HG03097 (cell line): Measurements from ENCODE around the gene TRAP1.
"Not testable (repeated sequence)": the region's sequence is repeated elsewhere in the genome, so short reads cannot be mapped to it uniquely, and the experiment has no call there.

Source experiments
- ATAC-seq: cut with Tn5 transposase; IDR thresholded peaks from one replicate; pipeline ENCODE4 v1.9.1; 2021; ENCODE audit not compliant: unreplicated experiment, low FRiP score

The TRAP1 gene

GRCh38 chr16:3674513-3675295, 42.6 kb downstream of the TRAP1 start:
- no peak for ATAC-seq

DNA sequence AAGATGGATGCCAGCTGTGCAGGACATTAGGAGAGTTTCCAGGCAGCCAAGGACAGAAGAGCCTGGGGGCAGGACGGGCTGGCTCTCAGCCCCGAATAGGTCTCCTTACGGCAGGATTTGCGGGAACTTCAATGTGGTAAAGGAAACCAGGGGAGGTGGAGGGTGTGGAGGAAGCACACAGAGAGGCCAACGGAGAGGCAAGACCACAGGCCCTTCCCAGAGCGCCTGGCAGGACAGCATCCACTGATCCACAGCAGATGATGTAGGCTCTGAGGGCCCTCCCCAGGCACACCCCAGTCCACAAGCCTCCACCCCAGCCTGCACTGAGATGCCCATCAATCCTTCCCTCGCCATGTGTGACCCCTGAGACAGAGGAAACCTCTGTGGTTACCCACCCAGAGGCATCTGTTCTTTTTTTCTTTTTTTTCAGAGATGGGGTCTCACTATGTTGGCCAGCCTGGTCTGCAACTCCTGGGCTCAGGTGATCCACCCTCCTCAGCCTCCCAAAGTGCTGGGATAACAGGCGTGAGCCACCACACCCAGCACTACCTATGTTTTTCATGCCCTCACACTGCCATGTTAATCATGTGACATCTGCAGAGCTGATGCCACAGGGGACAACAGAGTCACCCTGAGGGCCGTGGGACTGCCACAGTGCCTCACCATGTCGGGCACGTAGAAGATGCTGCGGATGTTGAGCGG, 43.5 kb downstream of the TRAP1 start:
- no peak for ATAC-seq

DNA sequence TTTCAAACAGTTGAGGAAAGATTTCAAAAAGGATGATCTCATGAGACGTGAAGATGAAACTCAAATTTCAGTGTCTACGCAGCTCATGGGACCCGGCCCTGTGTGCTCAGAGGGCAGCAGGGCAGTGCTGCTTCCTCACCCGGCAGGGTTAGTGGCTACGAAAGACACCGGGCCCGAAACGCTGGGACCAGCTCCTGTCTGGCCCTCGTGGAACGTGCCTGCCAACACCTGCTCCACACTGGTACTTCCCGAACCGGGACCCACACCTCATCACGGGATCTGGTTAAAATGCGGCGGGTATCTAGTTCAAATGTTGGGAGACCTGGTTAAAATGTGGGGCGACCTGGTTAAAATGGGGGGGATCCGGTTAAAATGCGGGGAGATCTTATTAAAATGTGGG, 44.1 kb downstream of the TRAP1 start:
- no peak for ATAC-seq

- no peak for ATAC-seq
Measured at GRCh38 chr16:3672571-3673041, 44.7 kb downstream of the TRAP1 start.

DNA sequence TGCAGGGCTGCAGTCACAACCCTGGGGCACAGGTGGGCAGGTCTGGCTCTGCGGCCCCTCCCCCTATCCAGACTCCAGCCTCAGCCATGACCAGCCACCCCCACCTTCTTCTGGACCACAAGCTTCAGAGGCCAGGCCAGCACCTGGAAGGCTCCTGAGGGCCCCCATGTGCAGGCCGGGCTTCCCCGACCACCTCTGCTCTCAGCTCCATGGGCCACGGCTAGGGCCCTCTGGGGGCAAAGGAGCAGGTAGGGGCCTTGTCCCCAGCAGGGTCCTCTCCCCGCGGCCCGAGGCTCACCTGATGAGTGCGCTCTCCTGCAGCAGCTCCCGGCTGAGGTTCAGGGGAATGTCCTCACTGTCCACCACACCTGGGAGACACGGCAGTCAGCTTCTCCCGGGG, 45.9 kb downstream of the TRAP1 start:
- no peak for ATAC-seq

DNA sequence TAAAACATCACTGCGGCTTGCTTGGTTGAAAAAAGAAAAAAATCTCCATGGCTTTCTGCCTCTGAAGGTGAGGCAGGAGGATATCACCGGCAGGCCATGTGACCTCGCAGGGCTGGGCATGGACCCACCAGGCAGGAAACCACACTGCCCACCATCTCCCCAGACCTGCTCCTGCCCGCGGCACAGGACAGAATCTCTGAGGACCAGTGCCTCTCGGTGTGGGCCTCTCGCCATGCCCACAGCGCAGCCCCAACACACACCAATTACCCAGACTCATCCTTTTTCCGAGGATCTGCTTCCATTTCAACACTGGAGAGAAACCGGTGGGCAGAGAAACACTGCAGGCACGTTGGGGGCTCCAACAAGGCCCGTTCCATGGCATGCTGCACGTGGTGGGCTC, 46.6 kb downstream of the TRAP1 start:
- ATAC-seq: no peak

- ATAC-seq: no peak
Measured at GRCh38 chr16:3669082-3669481, 48.2 kb downstream of the TRAP1 start.

DNA sequence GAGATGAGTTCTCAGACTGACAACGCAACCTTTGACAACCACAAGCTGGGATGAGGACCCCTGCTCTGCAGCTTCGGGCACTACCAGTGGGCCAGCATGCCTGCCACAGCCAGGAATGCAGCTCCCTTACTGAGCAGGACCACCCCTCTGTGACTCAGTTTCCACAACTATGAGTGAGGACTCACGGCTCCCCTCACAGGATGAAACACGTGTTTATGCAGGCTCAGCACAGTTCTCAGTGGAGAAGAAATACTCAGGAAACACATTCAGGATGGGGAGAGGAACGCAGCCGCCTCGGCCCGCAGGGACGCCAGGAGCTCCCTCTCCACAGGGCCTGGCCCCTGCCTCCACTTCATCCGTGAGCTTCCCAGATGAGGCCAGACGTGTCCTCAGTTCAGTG, 48.7 kb downstream of the TRAP1 start:
- no peak for ATAC-seq

GRCh38 chr16:3665508-3665907, 51.8 kb downstream of the TRAP1 start:
- ATAC-seq: no peak

GRCh38 chr16:3664187-3664896, 53.0 kb downstream of the TRAP1 start:
- no peak for ATAC-seq

GRCh38 chr16:3662601-3663000, 54.7 kb downstream of the TRAP1 start:
- ATAC-seq: no peak

- no peak for ATAC-seq
Measured at GRCh38 chr16:3661922-3662321, 55.4 kb downstream of the TRAP1 start.

GRCh38 chr16:3661311-3661710, 56.0 kb downstream of the TRAP1 start:
- ATAC-seq: no peak

DNA sequence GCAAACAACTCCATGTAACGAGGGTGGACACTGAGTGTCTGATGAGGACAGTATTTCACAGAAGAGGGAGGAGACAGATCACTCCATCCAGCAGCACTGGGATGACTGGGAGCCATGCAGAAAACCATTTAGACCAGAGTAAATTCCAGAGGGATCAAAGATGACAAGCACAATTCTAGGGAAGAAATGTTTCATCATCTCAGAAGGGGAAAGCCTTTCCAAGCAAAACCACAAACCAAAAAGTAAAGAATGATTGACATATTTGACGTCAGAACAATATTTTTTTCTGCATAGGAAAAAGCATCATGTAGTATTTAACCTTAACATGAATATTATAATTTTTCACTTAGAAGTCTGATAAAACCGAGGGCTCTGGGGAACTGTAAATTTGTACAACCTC, 58.1 kb downstream of the TRAP1 start:
- ATAC-seq: no peak

GRCh38 chr16:3656491-3657468, 60.5 kb downstream of the TRAP1 start:
- ATAC-seq: no peak

DNA sequence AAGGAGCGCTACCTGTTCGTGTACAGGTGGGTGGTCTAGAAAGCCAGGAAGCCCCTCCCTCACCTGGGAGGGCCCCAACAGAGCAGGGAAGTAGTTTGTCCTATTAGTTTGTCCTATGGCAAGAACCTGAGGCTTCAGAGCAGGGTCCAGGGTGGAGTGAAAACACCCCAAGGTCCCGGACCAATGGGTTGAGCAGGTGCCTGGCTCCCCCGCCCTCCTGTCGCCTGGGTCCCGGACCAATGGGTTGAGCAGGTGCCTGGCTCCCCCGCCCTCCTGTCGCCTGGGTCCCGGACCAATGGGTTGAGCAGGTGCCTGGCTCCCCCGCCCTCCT, 61.2 kb downstream of the TRAP1 start:
- not testable (repeated sequence) for ATAC-seq

DNA sequence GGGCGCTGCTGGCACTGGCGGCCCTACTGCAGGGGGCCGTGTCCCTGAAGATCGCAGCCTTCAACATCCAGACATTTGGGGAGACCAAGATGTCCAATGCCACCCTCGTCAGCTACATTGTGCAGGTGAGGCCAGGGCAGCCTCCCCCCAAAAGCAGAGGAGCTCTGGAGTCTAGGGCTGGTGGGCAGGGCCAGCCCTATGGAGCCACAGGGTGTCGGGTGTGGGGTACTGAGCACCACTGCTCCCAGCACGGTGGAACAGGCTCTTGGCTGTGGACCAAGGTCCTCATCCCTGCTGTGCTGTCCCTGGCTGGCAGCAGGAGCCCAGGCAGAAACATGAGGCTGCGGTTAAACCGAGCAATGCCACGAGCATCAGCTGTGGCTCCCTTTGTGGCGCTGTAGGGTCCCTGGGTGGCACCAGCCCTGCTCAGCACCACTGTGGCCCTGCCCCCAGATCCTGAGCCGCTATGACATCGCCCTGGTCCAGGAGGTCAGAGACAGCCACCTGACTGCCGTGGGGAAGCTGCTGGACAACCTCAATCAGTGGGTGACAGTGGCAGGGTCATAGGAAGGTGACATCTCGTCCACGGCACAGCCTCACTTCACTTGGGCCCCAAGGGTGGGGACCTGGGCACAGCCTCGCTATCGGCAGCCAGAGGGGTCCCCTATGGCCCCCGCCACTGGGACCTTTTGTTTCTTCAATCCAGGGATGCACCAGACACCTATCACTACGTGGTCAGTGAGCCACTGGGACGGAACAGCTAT, 61.7 kb downstream of the TRAP1 start:
- no peak for ATAC-seq

DNA sequence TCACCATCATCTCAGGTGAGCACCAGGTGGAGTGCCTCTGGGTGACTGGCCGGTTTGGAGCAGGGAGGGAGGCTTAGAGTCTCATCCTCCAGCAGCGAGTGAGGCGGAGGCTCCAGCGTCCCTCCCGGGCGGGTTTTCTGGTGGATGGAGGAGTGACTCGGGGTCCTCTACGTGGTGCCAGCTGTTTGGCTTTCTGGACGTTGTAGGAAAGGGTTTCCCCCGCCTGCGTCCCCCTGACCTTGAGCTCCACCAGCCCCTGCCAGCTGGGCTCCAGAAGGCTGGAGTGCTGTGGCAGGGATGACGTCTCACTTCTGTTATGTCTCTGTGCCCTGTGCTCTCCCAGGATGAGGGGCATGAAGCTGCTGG, 62.3 kb downstream of the TRAP1 start:
- ATAC-seq: no peak

DNA sequence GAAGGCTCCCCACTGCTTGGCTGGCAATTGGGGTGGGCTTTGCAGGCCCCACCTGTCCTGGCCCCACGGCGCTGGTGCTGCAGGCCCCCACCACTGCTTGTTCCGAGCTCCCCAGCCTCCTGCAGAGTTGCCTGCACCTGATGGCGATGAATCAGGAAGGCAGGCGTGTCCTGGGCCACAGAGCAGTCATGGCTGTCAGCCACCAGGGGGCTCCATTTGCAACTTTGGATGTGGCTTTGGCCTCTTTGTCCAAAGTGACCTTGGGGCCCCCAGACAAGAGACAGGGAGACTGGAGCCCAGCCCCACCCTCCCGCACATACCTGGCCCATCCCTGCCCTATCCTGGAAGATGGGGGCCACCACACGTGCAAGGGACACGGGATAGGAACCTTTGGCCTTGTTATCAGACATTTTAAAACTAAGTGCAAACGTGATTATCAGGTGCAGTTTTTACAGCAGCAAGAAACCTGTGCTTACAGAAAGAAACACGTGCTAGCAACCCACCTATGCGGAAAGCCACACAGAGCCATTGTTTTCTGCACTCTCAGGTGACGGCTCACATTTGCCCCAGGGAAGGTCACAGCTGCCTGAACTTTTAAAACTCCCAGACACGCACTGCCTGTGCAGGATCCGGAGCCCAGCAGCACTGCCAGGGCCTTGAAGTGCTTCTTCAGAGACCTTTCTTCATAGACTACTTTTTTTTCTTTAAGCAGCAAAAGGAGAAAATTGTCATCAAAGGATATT, 62.9 kb downstream of the TRAP1 start, which contains the start of gene DNASE1:
TSS of gene DNASE1 (plus strand) at position 443 of the 743 bp plus-strand sequence. CDS start 683 bp downstream, outside the sequence.
- no peak for ATAC-seq
